KMS-11 (cell line): ENCODE measurements around the gene HADH.

Experiments
- H2AFZ ChIP-seq: fragments of 200-600 bp; sonication (generic); 2 replicates; pipeline ENCODE4 v1.6.1; 2016; ENCODE audit warnings: antibody characterized with exemption, mixed run types, low read depth
- H3K27ac ChIP-seq: fragments of 200-600 bp; sonication (generic); 2 replicates; pipeline ENCODE4 v1.6.1; 2016; ENCODE audit warnings: mild to moderate bottlenecking, mixed run types
- H3K27me3 ChIP-seq: fragments of 200-600 bp; sonication (generic); 2 replicates; pipeline ENCODE4 v1.6.1; 2017; ENCODE audit warnings: mild to moderate bottlenecking, low read depth, mixed run types, moderate library complexity; ENCODE audit not compliant: insufficient read depth
- H3K36me3 ChIP-seq: fragments of 200-600 bp; sonication (generic); 2 replicates; pipeline ENCODE4 v1.6.1; 2017; ENCODE audit warnings: mild to moderate bottlenecking, mixed run types; ENCODE audit not compliant: insufficient read depth
- H3K4me1 ChIP-seq: fragments of 200-600 bp; sonication (generic); 2 replicates; pipeline ENCODE4 v1.6.1; 2016; ENCODE audit warnings: mild to moderate bottlenecking, low read depth, mixed run types; ENCODE audit not compliant: poor library complexity, severe bottlenecking
- H3K4me2 ChIP-seq: fragments of 200-600 bp; sonication (generic); 2 replicates; pipeline ENCODE4 v1.7.0; 2016; ENCODE audit warnings: mild to moderate bottlenecking, mixed run types
- H3K4me3 ChIP-seq: fragments of 200-600 bp; sonication (generic); IDR thresholded peaks from 2 replicates; pipeline ENCODE4 v1.6.1; 2017; ENCODE audit warnings: low read depth, low read length, mixed read lengths; ENCODE audit not compliant: insufficient read depth
- H3K79me2 ChIP-seq: fragments of 200-600 bp; sonication (generic); 2 replicates; pipeline ENCODE4 v1.6.1; 2016; ENCODE audit warnings: low read depth, mixed run types; ENCODE audit not compliant: insufficient read depth
- H3K9ac ChIP-seq: fragments of 200-600 bp; sonication (generic); 2 replicates; pipeline ENCODE4 v1.6.1; 2016; ENCODE audit warnings: mild to moderate bottlenecking, mixed run types
- H4K20me1 ChIP-seq: fragments of 200-600 bp; sonication (generic); 2 replicates; pipeline ENCODE4 v1.6.1; 2016; ENCODE audit warnings: mild to moderate bottlenecking, mixed run types; ENCODE audit not compliant: insufficient read depth
- CTCF ChIP-seq: fragments of 200-600 bp; sonication (generic); conservative IDR thresholded peaks from 2 replicates; pipeline ENCODE4 v1.6.1; 2017; ENCODE audit warnings: low read depth, mild to moderate bottlenecking, antibody characterized with exemption, low read length, moderate library complexity, mixed read lengths

Gene HADH

GRCh38 chr4:107997794-107998193, 8.1 kb downstream of the HADH start:
- H4K20me1 ChIP-seq, result no peaks in the 10 kb centered on the region
- H3K4me2 ChIP-seq, result no peak overlapping the region
- no peak overlapping the region for H2AFZ ChIP-seq
- no peaks in the 10 kb centered on the region for H3K27me3 ChIP-seq
- no peak for TF ChIP-seq CTCF
- H3K9ac ChIP-seq, result no peak overlapping the region
- H3K36me3 ChIP-seq, result no peaks in the 10 kb centered on the region; the same call in 1 of the 2 replicates
- no peak overlapping the region for H3K4me3 ChIP-seq
- peaks cover 46% of the 10 kb centered on the region for H3K4me1 ChIP-seq
- H3K27ac ChIP-seq, result no peak overlapping the region
- peaks cover 22% of the 10 kb centered on the region for H3K79me2 ChIP-seq

DNA sequence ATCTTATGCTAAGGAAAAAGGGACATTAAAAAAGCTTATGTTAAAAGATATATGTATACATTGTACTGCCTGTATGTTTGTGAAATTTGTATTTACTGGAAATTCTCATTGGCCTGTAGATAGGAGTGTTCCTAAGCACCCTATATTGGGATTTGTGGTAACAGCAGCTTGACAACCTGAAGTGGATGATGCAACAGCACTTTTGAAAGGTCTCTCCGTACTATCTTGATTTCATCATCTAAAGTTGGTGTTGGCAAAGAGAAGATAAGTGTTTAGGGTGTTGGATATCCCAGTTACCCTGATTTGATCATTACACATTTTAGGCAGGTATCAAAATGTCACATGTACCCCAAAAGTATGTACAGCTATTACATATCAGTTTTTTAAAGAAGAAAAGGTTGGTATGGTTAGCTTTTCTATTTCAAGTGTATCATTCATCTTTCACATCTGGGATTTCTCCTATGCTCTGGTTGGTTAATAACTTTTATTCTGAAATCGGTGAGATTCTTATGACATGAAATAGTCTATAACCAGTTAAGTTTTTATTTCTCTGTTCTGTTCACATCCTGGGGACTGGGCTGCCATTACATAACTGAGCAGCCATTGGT, 10.3 kb downstream of the HADH start:
- Histone ChIP-seq H3K4me2 (no peak overlapping the region), H4K20me1 (no peaks in the 10 kb centered on the region), H3K4me1 (peaks cover 31% of the 10 kb centered on the region), H2AFZ (no peak overlapping the region), H3K4me3 (no peak overlapping the region), H3K79me2 (no peaks in the 10 kb centered on the region; the same call in 1 of the 2 replicates), H3K9ac (no peak overlapping the region), H3K27ac (no peak overlapping the region), H3K27me3 (no peaks in the 10 kb centered on the region), H3K36me3 (no peaks in the 10 kb centered on the region; the same call in 1 of the 2 replicates)
- TF ChIP-seq CTCF, result no peak

DNA sequence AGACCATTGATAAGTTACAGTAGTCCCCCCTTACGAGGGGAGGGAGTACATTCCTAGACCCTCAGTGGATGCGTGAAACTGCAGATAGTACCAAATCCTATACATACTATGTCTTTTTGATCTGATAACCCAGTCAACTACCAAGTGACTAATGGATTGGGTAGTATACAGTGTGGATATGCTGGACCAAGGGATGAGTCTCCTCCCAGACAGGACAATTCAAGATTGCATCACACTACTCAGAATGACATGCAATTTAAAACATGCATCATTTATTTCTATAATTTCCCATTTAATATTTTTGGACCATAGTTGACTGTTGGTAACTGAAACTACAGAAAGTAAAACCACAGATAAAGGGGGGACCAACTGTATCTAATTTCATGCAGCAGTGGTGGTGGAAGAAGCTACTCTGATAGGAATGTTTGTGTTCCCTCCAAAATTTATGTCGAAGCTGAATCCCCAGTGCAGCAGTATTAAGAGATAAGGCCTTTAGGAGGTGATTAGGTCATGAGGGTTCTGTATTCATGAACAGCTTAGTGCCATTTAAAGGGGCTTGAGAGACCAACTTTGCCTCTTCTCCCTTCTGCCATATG, 11.9 kb downstream of the HADH start:
- H3K79me2 ChIP-seq, result no peaks in the 10 kb centered on the region; the same call in 1 of the 2 replicates

GRCh38 chr4:108003982-108004515, 14.4 kb downstream of the HADH start:
- Histone ChIP-seq H3K27me3 (no peaks in the 10 kb centered on the region), H3K9ac (no peak overlapping the region), H2AFZ (no peak overlapping the region), H3K4me3 (no peak overlapping the region), H4K20me1 (no peaks in the 10 kb centered on the region), H3K36me3 (no peaks in the 10 kb centered on the region; the same call in 1 of the 2 replicates), H3K27ac (no peak overlapping the region), H3K4me2 (no peak overlapping the region), H3K79me2 (no peaks in the 10 kb centered on the region; the same call in 1 of the 2 replicates), H3K4me1 (peaks cover 38% of the 10 kb centered on the region)
- no peak for TF ChIP-seq CTCF

More for the DNA sequence above, 11.9 kb downstream of the HADH start:
- Histone ChIP-seq H3K27ac (no peak overlapping the region), H3K4me2 (no peak overlapping the region), H2AFZ (no peak overlapping the region), H3K4me1 (peaks cover 45% of the 10 kb centered on the region), H3K4me3 (no peak overlapping the region), H3K36me3 (no peaks in the 10 kb centered on the region; the same call in 1 of the 2 replicates), H4K20me1 (no peaks in the 10 kb centered on the region), H3K27me3 (no peaks in the 10 kb centered on the region), H3K9ac (no peak overlapping the region)
- TF ChIP-seq CTCF, result no peak
